Effector memory CD4-positive, alpha-beta T cell (primary cell): Measurements from ENCODE around the gene SOX6.
"Not testable (repeated sequence)": the region's sequence is repeated elsewhere in the genome, so short reads cannot be mapped to it uniquely, and the experiment has no call there.

Experiments
- DNase-seq, 3 donors: peaks; one replicate each; pipeline ENCODE4 v3.0.0-alpha.2; 2020
- H3K27ac ChIP-seq: 2 replicates; pipeline ENCODE4 v1.7.0; 2013; ENCODE audit warnings: mild to moderate bottlenecking, low read length, moderate library complexity; ENCODE audit not compliant: insufficient read depth, poor library complexity, severe bottlenecking
- H3K27me3 ChIP-seq: replicated peaks from 2 replicates; pipeline ENCODE4 v1.7.0; 2013; ENCODE audit warnings: mild to moderate bottlenecking, low read length; ENCODE audit not compliant: insufficient read depth, control insufficient read depth, poor library complexity, severe bottlenecking
- H3K36me3 ChIP-seq: 2 replicates; pipeline ENCODE4 v1.7.0; 2013; ENCODE audit warnings: mild to moderate bottlenecking, low read length, moderate library complexity; ENCODE audit not compliant: control insufficient read depth, insufficient read depth
- H3K4me1 ChIP-seq: 2 replicates; pipeline ENCODE4 v1.7.0; 2013; ENCODE audit warnings: low read length, mild to moderate bottlenecking; ENCODE audit not compliant: control insufficient read depth, insufficient read depth, poor library complexity, severe bottlenecking
- H3K4me3 ChIP-seq: 2 replicates; pipeline ENCODE4 v1.7.0; 2013; ENCODE audit warnings: low read length, low read depth, mild to moderate bottlenecking; ENCODE audit not compliant: insufficient read depth, poor library complexity, severe bottlenecking
- H3K9me3 ChIP-seq: 2 replicates; pipeline ENCODE4 v1.7.0; 2013; ENCODE audit warnings: mild to moderate bottlenecking, low read length, moderate library complexity; ENCODE audit not compliant: control insufficient read depth

SOX6 gene

GRCh38 chr11:16153951-16154350 is 202.4 kb downstream of the SOX6 start:
- no peak for DNase-seq
- no peaks in the 10 kb centered on the region for H3K36me3 ChIP-seq
- no peaks in the 10 kb centered on the region for H3K9me3 ChIP-seq
- no peak overlapping the region for H3K4me3 ChIP-seq
- no peaks in the 10 kb centered on the region for H3K27me3 ChIP-seq
- no peak overlapping the region for H3K27ac ChIP-seq
- H3K4me1 ChIP-seq: no peaks in the 10 kb centered on the region

- no peak for DNase-seq
- H3K27me3 ChIP-seq: no peaks in the 10 kb centered on the region
- no peak overlapping the region for H3K27ac ChIP-seq
These were observed 205.2 kb downstream of the SOX6 start for GRCh38 chr11:16151138-16151537.

GRCh38 chr11:16149476-16149875 is 206.9 kb downstream of the SOX6 start:
- no peaks in the 10 kb centered on the region for H3K27me3 ChIP-seq
- no peak overlapping the region for H3K27ac ChIP-seq
- no peaks in the 10 kb centered on the region for H3K9me3 ChIP-seq
- no peaks in the 10 kb centered on the region for H3K36me3 ChIP-seq
- no peak overlapping the region for H3K4me3 ChIP-seq
- H3K4me1 ChIP-seq: no peaks in the 10 kb centered on the region
- DNase-seq: no peak

More at GRCh38 chr11:16151138-16151537, 205.2 kb downstream of the SOX6 start:
- Histone ChIP-seq H3K4me1 (no peaks in the 10 kb centered on the region), H3K9me3 (no peaks in the 10 kb centered on the region), H3K36me3 (no peaks in the 10 kb centered on the region), H3K4me3 (no peak overlapping the region)

GRCh38 chr11:16148301-16148931 is 207.9 kb downstream of the SOX6 start:
- H3K9me3 ChIP-seq: no peaks in the 10 kb centered on the region
- no peak overlapping the region for H3K27ac ChIP-seq
- no peak for DNase-seq
- no peaks in the 10 kb centered on the region for H3K36me3 ChIP-seq
- no peaks in the 10 kb centered on the region for H3K27me3 ChIP-seq
- H3K4me3 ChIP-seq: no peak overlapping the region
- no peaks in the 10 kb centered on the region for H3K4me1 ChIP-seq

- not testable (repeated sequence) for H3K9me3 ChIP-seq, H3K27me3 ChIP-seq, DNase-seq, H3K27ac ChIP-seq, H3K4me3 ChIP-seq, H3K4me1 ChIP-seq, H3K36me3 ChIP-seq
These were observed 209.4 kb downstream of the SOX6 start for GRCh38 chr11:16146980-16147379.

GRCh38 chr11:16141614-16142013 is 214.7 kb downstream of the SOX6 start:
- H3K36me3 ChIP-seq, H3K27ac ChIP-seq, H3K27me3 ChIP-seq, H3K9me3 ChIP-seq, DNase-seq, H3K4me1 ChIP-seq, H3K4me3 ChIP-seq: not testable (repeated sequence)

GRCh38 chr11:16141162-16141561 is 215.2 kb downstream of the SOX6 start:
- H3K27ac ChIP-seq: not testable (repeated sequence)

GRCh38 chr11:16136792-16137390 is 219.5 kb downstream of the SOX6 start:
- H3K9me3 ChIP-seq: peaks cover 3% of the 10 kb centered on the region
- no peak overlapping the region for H3K4me3 ChIP-seq
- DNase-seq: no peak
- H3K27ac ChIP-seq: no peak overlapping the region
- no peaks in the 10 kb centered on the region for H3K4me1 ChIP-seq
- no peaks in the 10 kb centered on the region for H3K36me3 ChIP-seq
- no peaks in the 10 kb centered on the region for H3K27me3 ChIP-seq

More at GRCh38 chr11:16141162-16141561, 215.2 kb downstream of the SOX6 start:
- H3K36me3 ChIP-seq, H3K4me1 ChIP-seq, H3K9me3 ChIP-seq, H3K27me3 ChIP-seq, H3K4me3 ChIP-seq, DNase-seq: not testable (repeated sequence)

GRCh38 chr11:16133867-16134266 is 222.5 kb downstream of the SOX6 start:
- Histone ChIP-seq H3K4me3 (no peak overlapping the region), H3K4me1 (no peaks in the 10 kb centered on the region)

GRCh38 chr11:16127732-16128131 is 228.6 kb downstream of the SOX6 start:
- H3K27ac ChIP-seq: no peak overlapping the region
- no peaks in the 10 kb centered on the region for H3K4me1 ChIP-seq
- no peak overlapping the region for H3K4me3 ChIP-seq
- H3K36me3 ChIP-seq: no peaks in the 10 kb centered on the region
- DNase-seq: no peak
- no peaks in the 10 kb centered on the region for H3K27me3 ChIP-seq
- no peaks in the 10 kb centered on the region for H3K9me3 ChIP-seq

More at GRCh38 chr11:16133867-16134266, 222.5 kb downstream of the SOX6 start:
- Histone ChIP-seq H3K9me3 (peaks cover 3% of the 10 kb centered on the region), H3K27me3 (no peaks in the 10 kb centered on the region), H3K36me3 (no peaks in the 10 kb centered on the region), H3K27ac (no peak overlapping the region)
- no peak for DNase-seq
